GM21737 (cell line): ENCODE results near the gene PCP4L1.
A peak's percentile ranks its signal among the peaks of the same experiment; 100 is the strongest.
"Not testable (repeated sequence)": the region's sequence is repeated elsewhere in the genome, so short reads cannot be mapped to it uniquely, and the experiment has no call there.

ENCODE experiments used
- ATAC-seq: cut with Tn5 transposase; IDR thresholded peaks from one replicate; pipeline ENCODE4 v1.9.1; 2021; ENCODE audit warnings: mild to moderate bottlenecking, moderate library complexity; ENCODE audit not compliant: unreplicated experiment

The PCP4L1 gene

GRCh38 chr1:161311595-161312181 lies 53.1 kb downstream of the PCP4L1 start:
- no peak for ATAC-seq

DNA sequence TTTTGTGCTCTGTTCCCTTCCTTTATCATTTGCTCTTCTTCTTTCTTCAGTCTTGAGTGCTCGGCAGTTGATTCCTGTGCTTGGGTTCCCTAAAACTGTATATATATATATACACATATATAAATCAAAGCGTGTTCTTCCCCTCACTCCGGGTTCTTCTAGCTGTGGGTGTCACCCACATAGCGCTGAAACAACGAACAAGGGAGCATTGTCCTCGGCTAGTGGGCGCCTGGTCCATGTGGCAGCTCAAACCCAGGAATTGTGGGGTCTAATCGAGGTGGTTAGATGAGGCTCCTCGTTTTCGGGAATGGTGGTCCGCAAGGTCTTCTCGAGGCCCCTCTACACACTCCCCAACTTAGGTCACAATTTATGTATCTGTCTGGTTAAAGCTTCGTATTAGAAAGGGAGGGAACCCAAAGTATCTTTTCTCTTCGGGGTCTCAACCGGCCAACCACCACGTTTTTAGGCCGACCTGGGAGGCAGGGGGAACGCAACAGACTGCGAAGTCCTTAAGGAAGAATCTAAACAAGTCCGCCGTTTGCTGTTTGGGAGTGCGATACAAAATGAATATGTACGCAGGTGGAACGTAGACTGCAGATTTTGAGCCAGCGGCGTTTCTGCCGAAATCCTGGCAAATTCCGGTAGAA lies 55.1 kb downstream of the PCP4L1 start:
- ATAC-seq, result no peak

DNA sequence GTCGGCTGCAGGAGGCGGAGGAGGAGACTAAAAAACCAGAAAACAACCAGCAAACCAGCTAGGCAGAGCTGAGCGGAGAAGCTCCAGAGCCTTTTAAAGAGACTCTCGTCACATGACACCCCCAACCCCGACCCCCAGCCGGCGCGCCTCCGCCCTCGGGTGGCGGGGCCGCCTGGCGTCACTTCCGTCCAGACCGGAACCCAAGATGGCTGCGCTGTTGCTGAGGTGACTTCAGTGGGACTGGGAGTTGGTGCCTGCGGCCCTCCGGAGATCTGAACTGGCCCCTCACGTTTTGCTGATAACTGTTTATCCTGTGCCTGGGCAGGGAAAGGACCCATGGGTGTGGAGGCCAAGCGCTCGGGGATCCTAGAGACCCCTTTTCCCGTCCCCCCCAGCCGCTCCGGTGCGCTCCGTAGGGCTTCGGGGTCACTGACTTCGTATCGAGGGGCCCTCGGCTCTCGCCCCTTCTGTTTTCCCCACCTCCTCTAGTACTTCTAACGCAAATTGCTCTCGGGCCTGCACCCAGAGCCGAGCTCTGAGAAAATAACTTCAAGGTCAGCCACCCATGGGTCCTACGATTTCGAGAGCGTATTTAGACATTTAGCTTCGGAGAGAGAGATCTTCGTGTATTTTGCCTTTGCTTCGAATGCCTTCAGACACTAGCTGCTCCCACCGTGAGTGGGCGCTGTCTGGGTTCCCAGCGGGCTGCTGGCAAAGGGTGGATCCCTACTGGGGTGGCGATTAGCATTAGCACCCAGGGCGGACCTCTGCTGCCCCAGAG lies 55.8 kb downstream of the PCP4L1 start, which contains the start of gene SDHC:
Gene SDHC, plus strand, starts transcription at position 181 of the 781 bp plus-strand sequence. Its CDS starts 25 bp downstream, at position 206.
- ATAC-seq, result peak; percentile 92

- not testable (repeated sequence) for ATAC-seq
Observed at GRCh38 chr1:161315841-161316674, 57.5 kb downstream of the PCP4L1 start.

GRCh38 chr1:161324020-161324419 lies 65.5 kb downstream of the PCP4L1 start:
- ATAC-seq, result no peak

DNA sequence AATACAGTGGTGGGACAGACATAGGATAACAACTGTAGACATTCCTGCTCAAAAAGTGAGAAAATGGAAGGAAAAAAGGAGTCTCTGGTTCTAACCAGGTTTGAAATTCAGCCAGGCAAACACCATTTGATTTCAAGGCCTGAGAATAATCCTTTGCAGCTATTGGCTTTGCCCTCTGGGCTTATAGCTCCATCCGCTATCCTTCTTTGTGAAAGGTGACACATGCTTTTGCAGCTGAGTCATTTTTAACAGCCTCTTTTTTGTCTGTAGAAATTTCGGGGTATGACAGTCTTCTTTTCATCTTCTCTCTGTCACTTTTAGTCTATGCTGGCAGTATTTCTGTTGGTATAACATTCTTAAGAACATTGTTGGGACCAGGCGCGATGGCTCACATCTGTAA lies 71.8 kb downstream of the PCP4L1 start:
- no peak for ATAC-seq

DNA sequence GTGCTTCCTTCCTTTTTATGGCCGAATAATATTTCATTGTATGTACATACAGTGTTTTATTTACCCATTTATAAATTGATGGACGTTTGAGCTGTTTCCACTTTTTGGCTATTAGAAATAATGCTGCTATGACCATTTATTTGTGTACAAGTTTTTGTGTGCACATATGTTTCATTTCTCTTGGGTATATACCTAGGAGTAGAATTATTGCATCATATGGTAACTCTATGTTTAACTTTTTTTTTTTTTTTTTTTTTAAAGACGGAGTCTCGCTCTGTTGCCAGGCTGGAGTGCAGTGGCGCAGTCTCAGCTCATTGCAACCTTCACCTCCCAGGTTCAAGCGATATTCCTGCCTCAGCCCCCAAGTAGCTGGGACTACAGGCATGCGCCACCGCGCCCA lies 74.6 kb downstream of the PCP4L1 start:
- ATAC-seq, result no peak
